Measurements from ENCODE around the gene ACSL1. TPM values are rescaled to one million over a fixed set of nuclear protein-coding genes. Genes with fewer than 3 reads are reported as not detected.

ACSL1 gene
- total and polyA plus RNA-seq, 9 of the 15 experiments (the other 6 are each of a cell fraction or from before 2014, with no cell fraction given), result 6.7 to 24.1 (median 15.0) TPM

GRCh38 chr4:184804621-184805020 is 21.1 kb downstream of the ACSL1 start (continued):
- no peak for TF ChIP-seq ZNF609 (CRISPR knock-in tag; IDR thresholded peaks at IDR 0.05; ENCODE audit: borderline replicate concordance)
- no peak for TF ChIP-seq SRSF7 (optimal IDR thresholded peaks at IDR 0.05; ENCODE audit: low read depth, low read length)
- no peak for TF ChIP-seq BRCA1 (IDR thresholded peaks at IDR 0.05)
- TF ChIP-seq BRCA1 (CRISPR knock-in tag; IDR thresholded peaks at IDR 0.05), result no peak
- no peak for TF ChIP-seq ZC3H4 (CRISPR knock-in tag; IDR thresholded peaks at IDR 0.05; ENCODE audit: borderline replicate concordance)
- no peak for TF ChIP-seq TSHZ1 (CRISPR knock-in tag; IDR thresholded peaks at IDR 0.05)
- no peak for TF ChIP-seq ZNF354B (CRISPR knock-in tag; IDR thresholded peaks at IDR 0.05)
- no peak for TF ChIP-seq RFX7 (CRISPR knock-in tag; IDR thresholded peaks at IDR 0.05)

All from K562 (cell line).